ENCODE results near the gene ZNF397. TPM values are rescaled to one million over a fixed set of nuclear protein-coding genes. Genes with fewer than 3 reads are reported as not detected.
A peak's percentile ranks its signal among the peaks of the same experiment; 100 is the strongest.

Gene ZNF397
- total RNA-seq, 1 experiment from 2014 or later: 5.0 TPM

GRCh38 chr18:35290094-35290735 lies 49.4 kb downstream of the ZNF397 start, which contains the start of gene ZSCAN30:
TSS of gene ZSCAN30 (minus strand) at chr18:35290229. CDS start at chr18:35264352, 25,877 bp downstream.
- peak; percentile 97 for DNase-seq (ENCODE audit: low read depth)

GRCh38 chr18:35291166-35291565 lies 50.3 kb downstream of the ZNF397 start:
- DNase-seq (ENCODE audit: low read depth): no peak

DNA sequence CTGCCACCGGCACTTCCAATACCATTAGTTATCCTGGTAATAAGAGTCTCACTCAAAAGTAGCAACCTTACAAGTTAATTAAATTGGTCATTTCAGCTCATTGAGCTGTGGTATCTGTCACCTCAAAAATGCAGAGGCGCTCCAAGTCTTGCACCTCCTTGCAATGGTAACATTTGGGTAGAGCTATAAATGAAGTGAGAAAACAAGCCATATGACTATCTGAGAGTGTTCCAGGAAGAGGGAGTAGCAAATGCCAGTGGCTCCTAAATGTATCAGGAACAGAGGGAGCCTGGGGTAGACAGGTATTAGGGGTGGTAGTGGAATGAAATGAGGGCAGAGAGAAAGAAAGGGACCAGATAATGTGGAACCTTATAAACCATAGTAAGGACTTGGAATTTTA lies 55.2 kb downstream of the ZNF397 start:
- DNase-seq (ENCODE audit: low read depth): no peak

- DNase-seq (ENCODE audit: low read depth): no peak
Observed at GRCh38 chr18:35303610-35304009, 62.8 kb downstream of the ZNF397 start.

DNA sequence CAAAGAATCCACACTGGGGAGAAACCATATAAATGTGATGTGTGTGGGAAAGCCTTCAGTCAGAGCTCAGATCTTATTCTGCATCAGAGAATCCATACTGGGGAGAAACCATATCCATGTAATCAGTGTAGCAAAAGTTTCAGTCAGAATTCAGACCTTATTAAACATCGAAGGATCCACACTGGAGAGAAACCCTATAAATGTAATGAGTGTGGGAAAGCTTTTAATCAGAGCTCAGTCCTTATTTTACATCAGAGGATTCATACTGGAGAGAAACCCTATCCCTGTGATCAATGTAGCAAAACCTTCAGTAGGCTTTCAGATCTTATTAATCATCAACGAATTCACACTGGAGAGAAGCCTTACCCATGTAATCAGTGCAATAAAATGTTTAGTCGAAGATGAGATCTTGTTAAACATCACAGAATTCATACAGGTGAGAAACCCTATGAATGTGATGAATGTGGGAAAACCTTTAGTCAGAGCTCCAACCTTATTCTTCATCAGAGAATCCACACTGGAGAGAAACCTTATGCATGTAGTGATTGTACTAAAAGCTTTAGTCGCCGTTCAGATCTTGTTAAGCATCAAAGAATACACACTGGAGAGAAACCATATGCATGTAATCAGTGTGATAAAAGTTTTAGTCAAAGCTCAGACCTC lies 65.9 kb downstream of the ZNF397 start:
- DNase-seq (ENCODE audit: low read depth): no peak

Other genes with a start within 250 kb of the ZNF397 start
- 10.3 and 14.8 TPM in 2 replicates for gene MAPRE2, start 199.6 kb upstream of the ZNF397 start, total RNA-seq (2014; rRNA removed; shearing (Covaris generic))
- gene ZSCAN30, start 49.2 kb downstream of the ZNF397 start, total RNA-seq (2014; rRNA removed; shearing (Covaris generic)): 2.8 and 6.3 TPM in 2 replicates
- gene ZNF24, start 103.4 kb downstream of the ZNF397 start, total RNA-seq (2014; rRNA removed; shearing (Covaris generic)): 20.7 and 21.1 TPM in 2 replicates
- not detected in 2 replicates for gene ZNF396, start 136.3 kb downstream of the ZNF397 start, total RNA-seq (2014; rRNA removed; shearing (Covaris generic))